Activated CD4-positive, alpha-beta T cell treated with anti-CD3 and anti-CD28 coated beads, Interleukin-2, amount 10 ng/mL, durations not matched to agents 24 days and 14 days (primary cell): ENCODE results near the gene INPP5A. TPM values are rescaled to one million over a fixed set of nuclear protein-coding genes. Genes with fewer than 3 reads are reported as not detected.

Experiments used
- DNase-seq: peaks from one replicate; pipeline ENCODE4 v3.0.0; 2022
- H3K27ac Mint-ChIP-seq: one replicate; pipeline ENCODE4 v1.8.0; 2022; ENCODE audit warnings: mild to moderate bottlenecking, mixed read lengths
- H3K27me3 Mint-ChIP-seq: one replicate; pipeline ENCODE4 v1.8.0; 2022; ENCODE audit warnings: mixed read lengths
- H3K36me3 Mint-ChIP-seq: one replicate; pipeline ENCODE4 v1.8.0; 2022; ENCODE audit warnings: low read depth, mild to moderate bottlenecking, mixed read lengths
- H3K4me1 Mint-ChIP-seq: one replicate; pipeline ENCODE4 v1.8.0; 2021; ENCODE audit warnings: mixed read lengths
- H3K4me3 Mint-ChIP-seq: one replicate; pipeline ENCODE4 v1.8.0; 2022; ENCODE audit warnings: mild to moderate bottlenecking, moderate library complexity, mixed read lengths
- H3K9me3 Mint-ChIP-seq: one replicate; pipeline ENCODE4 v1.8.0; 2021; ENCODE audit warnings: mixed read lengths
- intact Hi-C: fragments of 100-400 bp; cut with micrococcal nuclease; formaldehyde crosslinking; loops from one replicate; pipeline ENCODE4 v1.15.1; 2023
- total RNA-seq: library from RNA; stranded (reverse); gene quantifications from 2 replicates; pipeline ENCODE4 v1.2.3, GENCODE V29; 2022

INPP5A gene
- total RNA-seq, 1 donor from 2014 or later, result 10.3 TPM

DNA sequence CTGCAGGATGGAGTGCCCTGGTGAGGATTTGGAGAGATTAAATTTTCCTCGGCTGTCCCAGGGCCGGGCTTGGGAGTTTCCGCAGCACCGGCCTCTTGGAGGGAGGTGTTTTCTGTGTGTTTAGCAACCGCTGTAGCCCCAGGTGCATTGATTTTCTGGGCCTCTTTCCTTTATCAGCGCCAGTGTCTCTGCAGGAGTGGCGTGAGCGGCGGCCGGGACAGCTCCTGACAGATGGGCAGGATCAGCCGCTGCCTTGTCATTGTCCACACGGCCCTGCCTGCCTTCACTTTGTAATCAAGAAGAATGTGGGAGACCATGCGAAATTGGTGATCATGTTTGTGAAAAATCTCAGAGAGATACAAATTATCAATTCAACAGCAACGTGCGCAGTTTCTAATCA lies 216.0 kb downstream of the INPP5A start:
- no peaks in the 10 kb centered on the region for H3K27me3 Mint-ChIP-seq
- no peak overlapping the region for H3K27ac Mint-ChIP-seq
- H3K9me3 Mint-ChIP-seq, result peaks cover 5% of the 10 kb centered on the region
- no peaks in the 10 kb centered on the region for H3K4me1 Mint-ChIP-seq
- H3K4me3 Mint-ChIP-seq, result no peak overlapping the region
- H3K36me3 Mint-ChIP-seq, result peaks cover 22% of the 10 kb centered on the region
- no peak for DNase-seq
- intact Hi-C loops, result no loop called here

DNA sequence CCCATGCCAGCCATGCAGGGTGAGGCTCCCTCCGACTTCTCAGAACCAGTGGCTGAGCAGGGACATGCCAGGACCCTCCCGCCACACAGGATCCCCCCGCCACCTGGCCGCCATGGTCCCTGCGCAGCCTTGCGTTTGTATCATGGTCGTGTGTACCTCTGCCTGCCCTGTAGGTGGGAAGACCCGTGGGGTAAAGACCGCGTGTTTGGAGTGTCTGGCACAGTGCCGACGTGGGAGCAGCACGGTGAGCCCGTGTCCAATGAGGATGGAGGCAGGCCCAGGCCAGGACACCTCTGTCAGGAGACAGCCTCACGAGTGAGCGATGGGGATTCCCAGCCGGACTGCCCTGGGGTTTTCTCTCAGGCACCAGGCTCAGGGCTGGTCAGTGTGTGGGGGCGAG lies 216.5 kb downstream of the INPP5A start:
- Mint-ChIP-seq H3K27ac (no peak overlapping the region), H3K4me3 (no peak overlapping the region), H3K36me3 (peaks cover 22% of the 10 kb centered on the region), H3K27me3 (no peaks in the 10 kb centered on the region), H3K4me1 (no peaks in the 10 kb centered on the region), H3K9me3 (peaks cover 5% of the 10 kb centered on the region)
- DNase-seq, result no peak
- intact Hi-C loops, result no loop called here

DNA sequence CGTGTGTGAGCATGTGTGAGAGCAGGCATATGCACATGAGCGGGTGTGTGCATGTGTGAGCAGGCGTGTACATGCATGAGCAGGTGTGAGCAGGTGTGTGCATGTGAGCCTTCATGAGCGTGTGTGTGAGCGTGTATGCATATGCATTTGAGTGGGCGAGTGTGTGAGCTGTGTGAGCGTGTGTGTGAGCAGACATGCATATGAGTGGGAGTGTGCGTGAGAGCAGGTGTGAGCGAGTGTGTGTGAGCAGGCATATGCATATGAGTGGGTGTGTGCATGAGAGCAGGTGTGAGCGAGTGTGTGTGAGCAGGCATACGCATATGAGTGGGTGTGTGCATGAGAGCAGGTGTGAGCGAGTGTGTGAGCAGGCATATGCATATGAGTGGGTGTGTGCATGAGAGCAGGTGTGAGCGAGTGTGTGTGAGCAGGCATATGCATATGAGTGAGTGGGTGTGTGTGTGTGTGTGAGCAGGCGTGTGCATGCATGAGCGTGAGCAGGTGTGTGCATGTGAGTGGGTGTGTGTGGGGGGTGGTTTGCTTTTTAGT lies 217.7 kb downstream of the INPP5A start:
- Mint-ChIP-seq H3K27me3 (no peaks in the 10 kb centered on the region), H3K27ac (no peak overlapping the region), H3K9me3 (peaks cover 5% of the 10 kb centered on the region), H3K36me3 (peaks cover 22% of the 10 kb centered on the region), H3K4me3 (no peak overlapping the region), H3K4me1 (no peaks in the 10 kb centered on the region)
- intact Hi-C loops, result no loop called here
- DNase-seq, result no peak

DNA sequence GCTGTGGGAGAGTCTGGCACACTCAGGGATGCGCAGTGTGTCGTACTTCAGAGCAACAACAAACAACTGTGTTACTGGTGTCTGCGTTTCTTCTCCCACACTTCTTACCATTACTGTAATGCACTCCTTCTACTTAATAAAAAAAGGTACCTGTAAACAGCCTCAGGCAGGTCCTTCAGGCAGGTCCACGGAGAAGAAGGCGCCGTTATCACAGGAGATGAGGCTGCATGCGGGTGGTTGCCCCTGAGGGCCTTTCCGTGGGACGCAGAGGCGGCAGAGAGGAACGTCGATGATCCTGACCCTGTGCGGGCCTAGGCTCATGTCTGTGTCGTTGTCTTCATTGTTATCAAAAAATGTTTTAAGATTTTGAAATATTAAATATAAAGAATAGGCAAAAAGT lies 219.0 kb downstream of the INPP5A start:
- Mint-ChIP-seq H3K36me3 (peaks cover 24% of the 10 kb centered on the region), H3K4me1 (no peaks in the 10 kb centered on the region), H3K27ac (no peak overlapping the region), H3K4me3 (no peak overlapping the region), H3K27me3 (no peaks in the 10 kb centered on the region), H3K9me3 (peaks cover 5% of the 10 kb centered on the region)
- intact Hi-C loops, result no loop called here
- DNase-seq, result no peak

DNA sequence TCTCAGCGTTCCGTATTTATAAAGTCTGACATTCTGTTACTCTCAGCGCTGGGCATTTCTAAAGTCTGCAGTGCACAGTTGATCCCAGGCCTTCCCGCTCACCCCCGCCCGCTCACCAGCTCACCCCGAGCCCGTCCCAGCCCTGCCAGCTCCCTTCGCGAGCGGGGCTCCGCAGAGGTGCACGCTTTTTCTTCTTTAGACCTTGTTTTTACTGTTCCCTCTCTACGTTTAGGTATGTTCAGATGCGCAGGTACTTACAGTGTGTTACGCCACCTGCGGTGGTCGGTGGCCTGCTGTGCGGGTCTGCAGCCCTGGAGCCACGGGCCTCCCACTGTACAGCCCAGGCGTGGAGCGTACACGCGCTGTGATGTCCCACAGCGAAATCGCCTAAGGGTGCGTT lies 219.6 kb downstream of the INPP5A start:
- no peak overlapping the region for H3K4me3 Mint-ChIP-seq
- intact Hi-C loops, result no loop called here
- H3K27me3 Mint-ChIP-seq, result no peaks in the 10 kb centered on the region
- no peak overlapping the region for H3K27ac Mint-ChIP-seq
- peaks cover 4% of the 10 kb centered on the region for H3K4me1 Mint-ChIP-seq
- H3K9me3 Mint-ChIP-seq, result peaks cover 5% of the 10 kb centered on the region
- H3K36me3 Mint-ChIP-seq, result peaks cover 22% of the 10 kb centered on the region
- no peak for DNase-seq

DNA sequence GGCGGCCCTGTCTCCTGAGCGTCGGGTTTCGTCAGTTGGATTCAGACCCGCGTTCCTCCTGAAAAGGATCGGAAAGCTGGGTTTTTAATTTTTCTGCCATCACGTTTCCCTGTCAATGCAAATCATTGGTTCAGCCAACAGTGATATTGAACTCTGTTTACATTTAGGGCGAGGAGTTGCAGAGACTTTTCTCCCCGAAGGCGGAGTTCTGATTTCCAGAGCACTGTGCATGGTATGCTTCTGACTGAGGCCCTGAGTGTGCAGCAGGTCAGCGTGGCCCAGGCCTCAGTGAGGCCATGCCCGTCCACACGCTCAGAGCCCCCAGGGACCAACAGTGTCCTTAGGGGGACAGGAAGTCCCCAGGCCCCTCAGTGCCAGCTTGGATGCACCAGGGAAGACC lies 221.3 kb downstream of the INPP5A start:
- Mint-ChIP-seq H3K4me3 (no peak overlapping the region), H3K27me3 (no peaks in the 10 kb centered on the region), H3K27ac (no peak overlapping the region), H3K9me3 (peaks cover 5% of the 10 kb centered on the region), H3K36me3 (peaks cover 19% of the 10 kb centered on the region), H3K4me1 (peaks cover 9% of the 10 kb centered on the region)
- intact Hi-C loops, result no loop called here
- DNase-seq, result no peak

DNA sequence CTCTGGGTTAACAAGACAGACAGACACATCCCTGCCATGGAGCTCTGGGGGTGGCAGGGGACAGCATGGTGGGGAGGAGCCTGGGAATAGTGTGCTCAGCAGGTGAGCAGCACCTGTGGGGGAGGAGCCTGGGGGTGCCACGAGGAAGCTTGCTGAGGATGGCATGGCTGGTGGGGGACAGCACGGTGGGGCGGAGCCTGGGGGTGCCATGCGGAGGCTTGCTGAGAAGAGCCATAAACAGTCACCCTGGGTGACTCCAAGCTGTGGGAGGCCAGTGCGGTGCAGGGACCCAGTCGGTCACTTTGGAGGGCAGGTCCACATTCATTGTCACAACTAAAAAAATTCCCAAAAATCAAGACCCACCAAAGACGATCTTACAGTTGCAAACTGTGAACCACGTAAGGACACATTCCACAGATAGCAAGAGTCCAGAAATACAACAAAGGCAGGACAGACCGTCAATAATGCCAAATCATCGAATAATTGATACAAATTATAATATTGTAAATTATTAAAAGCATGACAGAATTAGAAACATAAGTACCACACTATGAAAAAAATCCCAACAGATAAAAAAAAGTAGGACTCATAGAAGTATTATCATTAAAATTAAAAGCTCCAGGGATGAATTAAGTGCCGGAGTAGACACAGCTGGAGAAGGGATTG lies 223.9 kb downstream of the INPP5A start:
- Mint-ChIP-seq H3K4me3 (no peak overlapping the region), H3K27ac (no peak overlapping the region), H3K27me3 (no peaks in the 10 kb centered on the region), H3K4me1 (peaks cover 9% of the 10 kb centered on the region), H3K36me3 (peaks cover 8% of the 10 kb centered on the region), H3K9me3 (no peaks in the 10 kb centered on the region)
- DNase-seq, result no peak
- intact Hi-C loops, result no loop called here

DNA sequence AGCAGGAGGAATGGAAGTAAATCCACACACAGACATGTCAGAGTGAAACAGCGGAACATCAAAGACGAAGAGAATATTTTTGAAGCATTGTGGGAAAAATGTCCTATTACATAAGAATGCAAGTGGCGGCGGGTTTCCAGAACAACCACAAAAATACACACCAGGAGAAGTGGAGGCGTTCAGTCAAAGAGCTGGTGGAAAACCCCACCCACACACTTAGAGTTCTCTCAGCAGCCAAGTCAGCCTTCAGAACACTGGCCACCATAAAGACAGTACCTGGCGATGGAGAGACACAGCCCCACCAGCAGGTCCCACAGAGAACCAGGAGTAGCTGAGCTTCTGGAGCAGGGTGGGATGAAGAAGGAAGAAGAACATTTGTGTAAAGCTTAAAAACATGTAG lies 224.7 kb downstream of the INPP5A start:
- intact Hi-C loops, result no loop called here
- DNase-seq, result no peak
- H3K36me3 Mint-ChIP-seq, result peaks cover 9% of the 10 kb centered on the region
- no peaks in the 10 kb centered on the region for H3K9me3 Mint-ChIP-seq
- H3K4me1 Mint-ChIP-seq, result peaks cover 9% of the 10 kb centered on the region
- no peaks in the 10 kb centered on the region for H3K27me3 Mint-ChIP-seq
- H3K27ac Mint-ChIP-seq, result no peak overlapping the region
- H3K4me3 Mint-ChIP-seq, result no peak overlapping the region

DNA sequence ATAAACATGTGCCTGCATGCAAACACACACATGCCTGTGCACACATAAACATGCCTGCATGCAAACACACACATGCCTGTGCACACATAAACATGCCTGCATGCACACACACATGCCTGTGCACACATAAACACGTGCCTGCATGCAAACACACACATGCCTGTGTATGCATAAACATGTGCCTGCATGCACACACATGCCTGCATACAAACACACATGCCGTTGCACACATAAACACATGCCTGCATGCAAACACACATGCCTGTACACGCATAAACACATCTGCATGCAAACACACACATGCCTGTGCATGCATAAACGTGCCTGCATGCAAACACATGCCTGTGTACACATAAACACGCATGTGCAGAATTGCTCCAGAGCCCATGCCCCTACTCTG lies 226.0 kb downstream of the INPP5A start:
- Mint-ChIP-seq H3K9me3 (no peaks in the 10 kb centered on the region), H3K27ac (no peak overlapping the region), H3K27me3 (no peaks in the 10 kb centered on the region), H3K4me1 (peaks cover 9% of the 10 kb centered on the region), H3K36me3 (peaks cover 17% of the 10 kb centered on the region), H3K4me3 (no peak overlapping the region)
- intact Hi-C loops, result no loop called here
- no peak for DNase-seq

DNA sequence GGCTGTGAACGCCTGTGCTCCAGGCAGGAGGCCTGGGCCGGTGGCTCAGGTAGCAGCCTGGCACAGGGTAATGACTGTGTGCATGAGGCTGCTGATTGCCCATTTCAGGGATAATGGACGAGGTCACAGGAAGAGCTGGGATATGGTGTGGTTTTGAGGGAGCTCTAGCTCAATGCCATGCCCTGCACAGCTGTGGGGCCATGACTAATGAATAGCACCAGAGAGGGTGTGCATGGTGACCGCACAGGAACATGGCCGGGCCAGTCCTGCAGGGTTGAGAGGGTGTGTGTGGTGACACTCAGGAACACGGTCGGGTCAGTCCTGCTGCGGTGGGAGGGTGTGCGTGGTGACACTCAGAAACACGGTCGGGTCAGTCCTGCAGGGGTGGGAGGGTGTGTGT lies 226.5 kb downstream of the INPP5A start:
- Mint-ChIP-seq H3K4me3 (no peak overlapping the region), H3K36me3 (peaks cover 21% of the 10 kb centered on the region), H3K27me3 (no peaks in the 10 kb centered on the region), H3K27ac (no peak overlapping the region), H3K9me3 (no peaks in the 10 kb centered on the region), H3K4me1 (peaks cover 9% of the 10 kb centered on the region)
- intact Hi-C loops, result no loop called here
- no peak for DNase-seq

DNA sequence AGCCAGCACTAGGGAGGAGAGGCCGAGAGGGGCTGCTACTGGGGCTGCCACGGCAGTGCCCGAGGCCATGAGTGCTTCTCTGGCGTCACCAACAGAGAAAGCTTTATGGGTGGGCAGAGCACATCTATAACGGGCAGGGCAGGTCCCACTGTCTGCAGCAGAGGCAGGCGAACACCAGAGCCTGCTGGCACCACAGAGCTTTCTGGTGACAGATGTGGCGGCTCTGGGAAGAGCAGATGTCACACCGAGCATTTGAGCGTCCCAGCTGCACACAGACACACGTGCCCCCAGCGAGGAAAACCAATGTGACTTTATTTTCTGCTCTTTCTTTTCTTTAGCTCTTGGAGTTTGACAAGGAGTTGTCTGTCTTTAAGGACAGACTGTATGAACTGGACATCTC lies 227.8 kb downstream of the INPP5A start:
- Mint-ChIP-seq H3K27me3 (no peaks in the 10 kb centered on the region), H3K4me1 (peaks cover 9% of the 10 kb centered on the region), H3K4me3 (no peak overlapping the region), H3K27ac (no peak overlapping the region), H3K9me3 (no peaks in the 10 kb centered on the region), H3K36me3 (peaks cover 26% of the 10 kb centered on the region)
- no peak for DNase-seq
- intact Hi-C loops, result no loop called here

DNA sequence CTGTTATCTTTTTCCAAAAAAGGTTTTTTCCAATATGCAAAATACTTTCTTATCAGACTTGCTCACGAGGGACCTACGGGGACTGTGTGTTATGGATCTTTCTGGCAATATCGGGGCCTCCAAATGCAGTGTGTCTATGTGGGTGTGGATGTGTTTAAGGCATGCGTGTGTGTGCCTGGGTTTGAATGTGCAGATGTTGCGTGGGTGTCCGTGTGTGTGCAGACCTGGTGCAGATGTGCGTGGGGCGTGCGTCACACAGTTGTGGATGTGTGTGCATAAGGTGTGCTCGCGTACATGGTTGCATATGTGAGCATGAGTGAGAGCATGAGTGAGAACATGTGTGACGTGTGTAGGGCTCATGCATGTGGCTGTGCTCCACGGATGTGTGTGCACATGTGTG lies 228.7 kb downstream of the INPP5A start:
- intact Hi-C loops, result no loop called here
- no peak overlapping the region for H3K27ac Mint-ChIP-seq

DNA sequence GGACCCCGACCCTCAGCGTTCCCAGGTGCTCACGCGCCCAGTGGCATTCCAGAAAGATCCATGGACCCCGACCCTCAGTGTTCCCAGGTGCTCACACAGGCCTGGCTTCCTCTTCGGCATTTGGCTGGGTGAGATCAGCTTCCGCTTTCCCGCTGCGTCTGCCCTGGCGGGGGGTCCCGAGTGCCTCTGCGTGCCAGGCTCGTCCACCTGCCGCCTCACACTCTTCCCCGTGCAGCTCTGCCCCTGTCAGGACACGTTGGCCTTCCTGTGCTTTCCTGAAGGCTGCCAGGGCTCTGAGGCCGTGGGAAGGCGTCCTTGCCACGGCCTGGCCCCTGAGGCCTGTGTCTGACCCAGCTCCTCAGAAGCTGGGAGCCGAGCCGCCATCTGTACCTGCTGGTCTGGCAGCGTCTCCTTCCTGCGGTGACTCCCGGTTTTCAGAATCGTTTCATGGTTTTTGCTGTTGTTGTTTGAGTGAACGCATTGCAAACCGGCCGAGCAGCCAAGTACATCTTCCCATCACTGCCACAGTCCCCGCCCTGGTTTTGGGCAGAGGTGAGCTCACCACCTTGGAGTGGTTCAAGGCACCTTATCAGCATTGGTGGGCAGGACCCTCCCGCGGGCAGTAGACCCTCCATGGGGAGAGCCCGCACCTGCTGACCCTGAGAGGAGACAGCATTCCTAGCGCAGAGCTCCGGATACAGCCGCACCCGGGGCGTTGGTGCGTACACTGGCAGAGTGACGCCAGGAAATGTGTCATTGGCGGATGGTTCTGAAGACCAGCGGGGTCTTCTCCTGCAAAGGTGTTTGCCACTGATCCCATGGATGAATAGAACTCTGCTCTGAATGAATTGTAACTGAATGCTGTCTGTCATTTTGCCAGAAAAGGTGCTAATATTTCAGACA lies 231.0 kb downstream of the INPP5A start:
- no peak overlapping the region for H3K4me3 Mint-ChIP-seq
- no peak for DNase-seq
- no peak overlapping the region for H3K27ac Mint-ChIP-seq

More for the DNA sequence above, 228.7 kb downstream of the INPP5A start:
- Mint-ChIP-seq H3K4me3 (no peak overlapping the region), H3K36me3 (peaks cover 31% of the 10 kb centered on the region), H3K27me3 (no peaks in the 10 kb centered on the region), H3K9me3 (no peaks in the 10 kb centered on the region), H3K4me1 (peaks cover 9% of the 10 kb centered on the region)
- DNase-seq, result no peak

More for the DNA sequence above, 231.0 kb downstream of the INPP5A start:
- peaks cover 32% of the 10 kb centered on the region for H3K36me3 Mint-ChIP-seq
- intact Hi-C loops, result no loop called here
- no peaks in the 10 kb centered on the region for H3K9me3 Mint-ChIP-seq
- H3K27me3 Mint-ChIP-seq, result no peaks in the 10 kb centered on the region
- H3K4me1 Mint-ChIP-seq, result no peaks in the 10 kb centered on the region
